NCI-H187 (cell line): ENCODE results near the gene NRSN1.
"Not testable (repeated sequence)": the region's sequence is repeated elsewhere in the genome, so short reads cannot be mapped to it uniquely, and the experiment has no call there.

Experiments
- DNase-seq, 2 experiments: peaks; one replicate each; lab custom pipeline; 2025; lab: John Stamatoyannopoulos, UW

NRSN1 gene

GRCh38 chr6:24142733-24143132 lies 16.7 kb downstream of the NRSN1 start:
- DNase-seq: not testable (repeated sequence)

- no peak for DNase-seq
Observed at GRCh38 chr6:24145690-24146131, 19.7 kb downstream of the NRSN1 start.

DNA sequence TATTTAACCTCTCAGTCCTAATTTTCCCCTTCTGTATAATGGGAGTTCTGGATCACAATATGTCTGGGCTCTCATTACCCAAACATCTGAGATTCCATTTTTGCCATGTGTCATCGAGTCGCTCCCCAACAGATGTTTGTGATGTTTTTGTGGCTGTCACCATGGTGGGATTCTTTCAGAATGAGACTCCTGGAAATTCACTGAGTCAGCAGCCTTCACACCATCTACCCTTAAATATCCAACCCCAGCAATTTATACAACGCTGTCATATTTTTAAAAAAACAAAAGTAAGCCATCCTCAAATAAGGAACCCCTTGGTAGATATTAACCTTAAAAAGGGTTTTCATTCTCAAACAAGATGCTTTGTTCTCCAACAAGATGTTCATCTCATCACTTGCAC lies 20.9 kb downstream of the NRSN1 start:
- DNase-seq: no peak

DNA sequence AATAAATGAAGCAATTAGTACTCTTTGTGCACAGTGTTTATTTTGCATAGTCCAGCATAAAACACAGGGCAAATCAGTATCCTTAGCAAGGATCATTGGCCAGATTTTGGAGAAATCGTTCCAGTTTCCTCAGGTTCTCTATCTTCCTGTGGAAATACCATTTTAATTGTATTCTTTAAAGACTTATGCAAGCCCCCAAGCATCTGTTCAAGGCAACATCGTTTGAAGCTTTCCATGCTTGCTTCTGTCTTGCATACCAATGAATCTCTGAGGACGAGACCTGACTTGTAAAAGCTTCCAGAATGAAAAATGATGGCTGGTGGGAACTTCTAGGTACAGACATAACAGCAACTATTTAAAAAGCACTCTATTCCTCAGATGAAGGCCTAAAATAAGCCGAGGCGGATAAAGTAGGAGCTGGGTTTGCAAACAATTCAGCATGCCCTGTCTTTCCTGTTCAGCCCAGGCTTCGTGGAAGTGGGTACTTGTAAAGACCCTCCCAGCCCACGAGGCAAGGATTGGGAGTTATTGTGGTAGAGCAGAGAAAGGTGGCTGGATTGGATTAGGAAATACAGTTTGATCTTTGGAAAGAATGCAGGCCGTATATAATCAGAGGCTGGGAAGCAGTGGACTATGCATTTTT lies 21.6 kb downstream of the NRSN1 start:
- DNase-seq: no peak

- DNase-seq: no peak
Observed at GRCh38 chr6:24148154-24148570, 22.1 kb downstream of the NRSN1 start.

GRCh38 chr6:24148684-24149083 lies 22.7 kb downstream of the NRSN1 start:
- DNase-seq: no peak

GRCh38 chr6:24149296-24149695 lies 23.3 kb downstream of the NRSN1 start:
- no peak for DNase-seq

DNA sequence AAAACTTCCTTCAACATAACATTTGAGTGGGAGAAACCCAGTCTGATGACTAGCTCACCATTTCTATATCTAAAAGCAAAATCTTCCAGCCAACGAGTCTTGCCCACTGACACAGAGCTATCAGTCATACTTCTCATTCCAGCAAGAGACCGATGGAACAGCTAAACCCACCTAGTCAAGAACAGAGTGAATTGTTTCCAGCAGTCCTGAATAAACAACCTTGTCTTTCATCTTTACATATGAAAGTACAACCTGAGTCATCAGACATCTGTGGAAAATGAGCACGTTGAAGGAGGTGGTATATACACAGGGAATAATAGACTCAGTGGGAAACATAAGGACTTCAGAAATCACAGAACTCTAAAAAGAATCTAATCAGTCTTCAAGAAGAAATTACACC lies 23.8 kb downstream of the NRSN1 start:
- DNase-seq: no peak

GRCh38 chr6:24152014-24152413 lies 26.0 kb downstream of the NRSN1 start:
- DNase-seq: no peak

DNA sequence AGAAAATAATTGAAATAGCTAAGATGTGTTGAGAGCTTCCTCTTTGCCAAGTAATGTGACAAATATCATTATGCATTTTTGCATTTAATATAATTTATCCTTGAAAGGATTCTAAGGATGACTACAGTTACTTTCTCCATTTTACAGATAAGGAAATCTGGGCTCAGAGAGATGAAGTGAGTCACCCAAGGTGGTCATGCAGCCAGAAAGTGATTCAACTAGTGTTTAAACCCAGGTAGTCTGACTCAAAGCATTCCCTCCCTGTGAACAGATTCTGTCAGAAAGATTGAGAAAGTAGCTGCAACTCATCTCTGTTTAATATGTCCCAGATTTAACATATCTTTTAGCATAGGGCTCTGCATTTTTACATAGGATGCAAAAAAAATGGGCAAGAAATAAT lies 28.1 kb downstream of the NRSN1 start:
- DNase-seq: no peak

DNA sequence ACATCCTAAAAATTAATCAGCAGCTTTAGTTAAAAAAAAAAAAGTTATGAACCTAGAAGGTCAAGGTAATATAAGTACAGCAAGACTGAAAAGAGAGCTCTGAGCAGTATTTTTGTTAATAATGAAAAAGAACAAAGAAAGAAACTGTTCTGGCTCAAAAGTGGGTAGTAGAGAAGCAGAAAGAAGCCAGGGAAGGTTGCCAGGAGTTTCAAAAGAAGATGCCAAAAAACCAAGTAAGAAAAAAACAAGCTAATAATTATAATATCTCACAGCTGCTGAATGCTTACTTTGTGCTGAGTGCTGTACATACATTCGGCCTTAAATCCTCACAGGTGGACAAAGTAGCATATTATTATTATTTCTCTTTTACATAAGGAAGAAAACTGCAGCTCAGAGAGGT lies 31.9 kb downstream of the NRSN1 start:
- no peak for DNase-seq

- no peak for DNase-seq
Observed at GRCh38 chr6:24183584-24183983, 57.6 kb downstream of the NRSN1 start.

- DNase-seq: no peak
Observed at GRCh38 chr6:24186349-24186748, 60.3 kb downstream of the NRSN1 start.

DNA sequence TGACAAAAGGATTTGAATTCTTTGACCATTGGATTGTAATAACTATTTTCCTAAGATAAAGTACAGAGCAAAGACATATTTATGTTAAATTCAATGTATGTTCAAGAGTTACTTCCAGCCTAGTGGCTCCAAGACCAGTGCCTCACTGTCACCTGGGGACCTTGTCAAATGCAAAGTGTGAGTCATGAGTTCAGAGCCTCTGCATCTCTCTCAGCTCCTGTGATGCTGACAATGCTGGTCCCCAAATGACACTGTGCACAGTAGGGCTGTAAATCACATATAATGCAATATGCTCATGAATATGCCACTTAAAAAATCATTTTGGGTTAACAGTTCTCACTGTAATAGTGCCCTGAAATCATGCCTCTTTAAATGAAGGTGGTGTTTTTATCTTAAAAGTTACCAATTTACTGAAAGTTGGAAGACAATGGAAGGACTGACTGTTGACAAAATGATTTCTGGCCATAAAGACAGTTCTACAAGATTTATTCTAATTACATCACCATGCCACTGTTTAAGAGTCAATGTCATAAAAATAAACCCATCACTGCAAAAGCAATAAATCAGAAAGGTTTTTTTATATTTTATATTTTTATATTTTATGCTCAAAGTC lies 62.1 kb downstream of the NRSN1 start:
- no peak for DNase-seq

GRCh38 chr6:24188578-24189080 lies 62.6 kb downstream of the NRSN1 start:
- DNase-seq: no peak

DNA sequence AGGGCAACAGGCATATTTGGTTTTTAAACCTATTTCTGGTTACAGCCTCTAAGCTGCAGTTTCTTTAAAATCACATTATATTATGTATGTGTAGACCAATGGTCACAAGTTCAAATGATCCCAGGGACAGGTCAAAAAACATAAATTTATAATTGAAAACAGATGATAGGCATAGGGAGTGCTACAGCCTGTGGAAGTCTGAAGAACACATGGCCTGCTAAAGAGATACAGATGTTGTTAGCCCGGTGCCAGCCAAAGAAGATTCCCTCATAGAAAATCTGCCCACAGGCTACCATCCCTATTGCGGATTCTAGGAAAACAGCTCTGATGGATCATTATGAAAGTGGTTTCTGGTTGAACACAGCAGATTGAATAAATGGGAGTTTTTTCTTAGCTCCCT lies 65.3 kb downstream of the NRSN1 start:
- DNase-seq: no peak

GRCh38 chr6:24193364-24193763 lies 67.3 kb downstream of the NRSN1 start:
- no peak for DNase-seq

- DNase-seq: no peak
Observed at GRCh38 chr6:24194978-24195700, 69.1 kb downstream of the NRSN1 start.

DNA sequence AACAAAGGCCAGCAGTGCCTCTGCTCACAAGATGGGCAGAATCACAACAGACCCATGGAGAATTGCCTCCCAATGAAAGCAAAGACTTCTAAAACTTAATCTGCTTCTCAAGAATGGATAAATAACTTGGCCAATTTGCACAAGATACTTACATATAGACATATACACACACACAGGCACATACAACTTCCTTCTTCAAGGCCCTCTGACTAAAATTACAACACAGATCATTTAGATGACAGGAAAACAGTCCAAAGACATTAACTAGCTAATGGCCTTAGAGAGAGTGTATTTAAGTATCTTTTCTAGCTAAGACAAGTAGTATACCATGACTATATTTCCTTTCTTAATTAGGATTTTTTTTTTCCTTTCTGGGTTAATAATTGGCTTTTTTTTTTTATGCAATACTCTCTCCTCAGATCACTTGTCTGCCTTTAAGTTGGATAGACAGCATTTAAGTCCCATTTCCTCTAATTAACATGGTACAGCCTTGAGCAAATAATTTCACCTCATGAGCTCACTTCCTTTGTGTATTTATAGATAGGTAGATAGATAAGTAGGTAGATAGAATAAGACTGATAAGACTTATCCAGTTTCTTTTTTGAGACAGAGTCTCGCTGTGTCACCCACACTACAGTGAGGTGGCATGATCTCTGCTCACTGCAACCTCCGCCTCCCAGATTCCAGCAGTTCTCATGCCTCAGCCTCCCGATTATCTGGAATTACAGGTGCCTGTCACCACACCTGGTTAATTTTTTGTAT lies 70.0 kb downstream of the NRSN1 start:
- no peak for DNase-seq
